T-cell (primary cell): ENCODE data around the gene SNX33. TPM values are rescaled to one million over a fixed set of nuclear protein-coding genes. Genes with fewer than 3 reads are reported as not detected.

Source experiments
- ATAC-seq, 4 experiments: fragments of 200-7000 bp in 3 of 4; fragments of 150-1000 bp in 1 of 4; cut with Tn5 transposase; replicated peaks in 1 of 4; 1 replicate in 3 of 4; 2 replicates in 1 of 4; pipeline ENCODE4 v1.10.0; 2021; ENCODE audit warnings: moderate library complexity in 3 of 4, mild to moderate bottlenecking in 2 of 4, moderate number of reproducible peaks in 1 of 4
- CTCF ChIA-PET, 2 donors: fragments of 300-600 bp; sonication (Branson Sonifier 250); formaldehyde crosslinking; loops; one replicate each; lab custom pipeline; 2022; ENCODE audit warnings: antibody characterized with exemption in 2 of 2; lab: Charles Lee
- POLR2A ChIA-PET, 2 donors: fragments of 300-600 bp; sonication (Branson Sonifier 250); formaldehyde crosslinking; loops; one replicate each; lab custom pipeline; 2022; ENCODE audit warnings: antibody characterized with exemption in 2 of 2; lab: Charles Lee
- DNase-seq, 35 experiments: peaks; one replicate each; pipeline versions ENCODE4 v3.0.0 to v3.0.0-alpha.2; 2013 to 2023
- H3K27ac ChIP-seq: one replicate; pipeline ENCODE4 v1.5.1; 2013; ENCODE audit warnings: low read length
- H3K27me3 ChIP-seq, 2 experiments: replicated peaks in 1 of 2; 1 replicate in 1 of 2; 2 replicates in 1 of 2; pipeline versions ENCODE4 v1.6.1 to v1.7.0; 2013; ENCODE audit warnings: low read length in 1 of 2, mixed read lengths in 1 of 2; ENCODE audit not compliant: control insufficient read depth in 2 of 2, insufficient read depth in 2 of 2; ENCODE audit errors: extremely low read depth in 1 of 2
- H3K36me3 ChIP-seq, 2 donors: 1 replicate in 1 of 2; 2 replicates in 1 of 2; pipeline versions ENCODE4 v1.6.1 to v1.7.0; 2013; ENCODE audit warnings: low read length in 1 of 2; ENCODE audit not compliant: control insufficient read depth in 2 of 2, insufficient read depth in 1 of 2; ENCODE audit errors: extremely low read depth in 1 of 2
- H3K4me1 ChIP-seq, 2 experiments: 1 replicate in 1 of 2; 2 replicates in 1 of 2; pipeline versions ENCODE4 v1.6.1 to v1.7.0; 2013; ENCODE audit warnings: low read length in 2 of 2, mixed read lengths in 1 of 2; ENCODE audit not compliant: insufficient read depth in 2 of 2, control insufficient read depth in 1 of 2; ENCODE audit errors: extremely low read depth in 1 of 2
- H3K4me3 ChIP-seq, 2 donors: 1 replicate in 1 of 2; 2 replicates in 1 of 2; pipeline versions ENCODE4 v1.5.1 to v1.7.0; 2013; ENCODE audit warnings: mild to moderate bottlenecking in 2 of 2, low read length in 1 of 2, moderate library complexity in 1 of 2; ENCODE audit not compliant: control insufficient read depth in 1 of 2; ENCODE audit errors: extremely low read depth in 1 of 2
- H3K9me3 ChIP-seq: 2 replicates; pipeline ENCODE4 v1.7.0; 2013
- H3K27ac Mint-ChIP-seq, 2 donors: one replicate each; pipeline ENCODE4 v1.8.0; 2020 to 2021; ENCODE audit warnings: mild to moderate bottlenecking in 2 of 2, mixed read lengths in 2 of 2
- H3K27me3 Mint-ChIP-seq, 2 donors: one replicate each; pipeline ENCODE4 v1.8.0; 2021 to 2022; ENCODE audit warnings: mixed read lengths in 2 of 2
- H3K36me3 Mint-ChIP-seq: one replicate; pipeline ENCODE4 v1.8.0; 2021; ENCODE audit warnings: mixed read lengths
- H3K4me1 Mint-ChIP-seq, 3 donors: one replicate each; pipeline ENCODE4 v1.8.0; 2020 to 2022; ENCODE audit warnings: mixed read lengths in 3 of 3, mild to moderate bottlenecking in 1 of 3
- H3K4me3 Mint-ChIP-seq, 3 donors: one replicate each; pipeline ENCODE4 v1.8.0; 2020 to 2022; ENCODE audit warnings: mild to moderate bottlenecking in 3 of 3, mixed read lengths in 3 of 3, moderate library complexity in 3 of 3
- H3K9me3 Mint-ChIP-seq, 3 donors: one replicate each; pipeline ENCODE4 v1.8.0; 2020 to 2022; ENCODE audit warnings: mixed read lengths in 3 of 3
- whole genome bisulfite sequencing: methylation state at CpG from one replicate; pipeline ENCODE4 v1.1.5; 2013; ENCODE audit warnings: missing lambda C conversion rate; ENCODE audit not compliant: insufficient coverage; 5-methylcytosine and 5-hydroxymethylcytosine counted together
- total RNA-seq, 35 experiments: library from RNA in 6 of 35; stranded (reverse) in 6 of 35; fragments of 120-200 nt in 1 of 35; gene quantifications; one replicate each; pipeline versions ENCODE4 v1.2.1 to v1.2.4 and lab custom pipeline; 2013 to 2026

Gene SNX33
- total RNA-seq, 5 donors from 2014 or later (not counting 1 experiment from before 2014, with no cell fraction given), result 1.4 to 3.4 (median 2.5) TPM

GRCh38 chr15:75639709-75640482, 7.8 kb upstream of the SNX33 start, which contains the start of gene IMP3:
Gene IMP3 (minus strand): TSS chr15:75640224. CDS start chr15:75640168, 56 bp downstream.
- ChIA-PET POLR2A (interaction anchor here (0.5 to 1.6 kb wide), 9 partner anchors 13 to 189 kb away, joined by 3 to 11 read pairs (median 4); partner anchors contain the start of genes SIN3A (in 2 of the 2), PTPN9 (in 1 of the 2) and SNUPN (in 1 of the 2)), CTCF (interaction anchor here in 1 of 2 donors (0.7 to 3.4 kb wide), 11 partner anchors 10 to 272 kb away, joined by 3 to 28 read pairs (median 11); partner anchors contain the start of genes MAN2C1, SIN3A and SNUPN)
- H3K36me3 ChIP-seq, result peaks cover 3 to 16% of the 10 kb centered on the region in 2 donors
- ATAC-seq, result peak; percentile 89 to 95 (median 92)
- DNase-seq, result peak; percentile 79 to 97 (median 92)
- peak within 1 kb of the TSS; percentile 86 for H3K4me3 ChIP-seq
- peaks cover 38 to 51% (median 39%) of the 10 kb centered on the region in 3 donors for H3K4me1 Mint-ChIP-seq
- H3K36me3 Mint-ChIP-seq, result peaks cover 9% of the 10 kb centered on the region
- peak within 1 kb of the TSS; percentile 81 for H3K27ac ChIP-seq
- under 1% methylated on average over 74 of the region's 83 CpGs for WGBS
- no peaks in the 10 kb centered on the region for H3K27me3 ChIP-seq
- no peaks in the 10 kb centered on the region for H3K27me3 Mint-ChIP-seq
- H3K9me3 ChIP-seq, result no peaks in the 10 kb centered on the region
- H3K4me1 ChIP-seq, result peaks cover 26 to 54% of the 10 kb centered on the region in 2 experiments
- peak within 1 kb of the TSS; percentile 94 to 95 for H3K27ac Mint-ChIP-seq
- no peaks in the 10 kb centered on the region for H3K9me3 Mint-ChIP-seq
- H3K4me3 Mint-ChIP-seq, result peak within 1 kb of the TSS; percentile 91 to 93 (median 91)

GRCh38 chr15:75640483-75641178, 7.1 kb upstream of the SNX33 start:
- H3K4me1 Mint-ChIP-seq, result peaks cover 38 to 51% (median 39%) of the 10 kb centered on the region in 3 donors
- Histone ChIP-seq H3K36me3 (peaks cover 3 to 16% of the 10 kb centered on the region in 2 donors), H3K9me3 (no peaks in the 10 kb centered on the region), H3K27ac (peak overlapping the region; percentile 77), H3K27me3 (no peaks in the 10 kb centered on the region), H3K4me1 (peaks cover 26 to 54% of the 10 kb centered on the region in 2 experiments), H3K4me3 (peak overlapping the region; percentile 86)
- DNase-seq (peak; percentile 25 to 79 (median 56)), ATAC-seq (peak; percentile 40 to 49 (median 43))
- POLR2A ChIA-PET, result interaction anchor here (0.6 to 1.6 kb wide), 5 partner anchors 14 to 189 kb away, joined by 3 to 11 read pairs (median 4); partner anchors contain the start of genes SIN3A (in 1 of the 2) and SNUPN (in 1 of the 2)
- H3K27ac Mint-ChIP-seq, result peak overlapping the region; percentile 94 to 95
- peak overlapping the region; percentile 91 to 93 (median 91) for H3K4me3 Mint-ChIP-seq
- WGBS, result 0% methylated on average over 10 of the region's 17 CpGs
- peaks cover 9% of the 10 kb centered on the region for H3K36me3 Mint-ChIP-seq
- H3K27me3 Mint-ChIP-seq, result no peaks in the 10 kb centered on the region
- H3K9me3 Mint-ChIP-seq, result no peaks in the 10 kb centered on the region
- CTCF ChIA-PET, result interaction anchor here (0.5 to 3.4 kb wide), 17 partner anchors 10 to 1258 kb away, joined by 3 to 28 read pairs (median 5); partner anchors contain the start of genes MAN2C1 (in 1 of the 2), SIN3A (in 1 of the 2) and SNUPN (in 1 of the 2)

GRCh38 chr15:75641179-75641503, 6.6 kb upstream of the SNX33 start:
- H3K27me3 Mint-ChIP-seq, result no peaks in the 10 kb centered on the region
- ATAC-seq (no peak), DNase-seq (no peak)
- Histone ChIP-seq H3K4me3 (no peak overlapping the region), H3K4me1 (peaks cover 26 to 49% of the 10 kb centered on the region in 2 experiments), H3K36me3 (peaks cover 3 to 16% of the 10 kb centered on the region in 2 donors), H3K27ac (peak overlapping the region; percentile 77), H3K9me3 (no peaks in the 10 kb centered on the region), H3K27me3 (no peaks in the 10 kb centered on the region)
- WGBS, result 100% methylated on average over 1 of the region's 4 CpGs
- H3K4me3 Mint-ChIP-seq, result peak overlapping the region; percentile 91 to 93 (median 91)
- H3K4me1 Mint-ChIP-seq, result peaks cover 36 to 50% (median 38%) of the 10 kb centered on the region in 3 donors
- ChIA-PET CTCF (interaction anchor here (0.5 to 3.4 kb wide), 14 partner anchors 15 to 1259 kb away, joined by 3 to 28 read pairs (median 6); partner anchors contain the start of genes MAN2C1 (in 1 of the 2), SIN3A (in 1 of the 2) and SNUPN (in 1 of the 2)), POLR2A (no interaction called here)
- H3K9me3 Mint-ChIP-seq, result no peaks in the 10 kb centered on the region
- peaks cover 9% of the 10 kb centered on the region for H3K36me3 Mint-ChIP-seq
- H3K27ac Mint-ChIP-seq, result peak overlapping the region; percentile 94 to 95

- H3K4me1 Mint-ChIP-seq, result peaks cover 38 to 52% (median 41%) of the 10 kb centered on the region in 3 donors
- no peak overlapping the region for H3K4me3 ChIP-seq
- H3K27ac ChIP-seq, result no peak overlapping the region
- WGBS, result 80% methylated on average over 1 of the region's 5 CpGs
- no peak for DNase-seq
- H3K9me3 ChIP-seq, result no peaks in the 10 kb centered on the region
- peaks cover 24 to 45% of the 10 kb centered on the region in 2 experiments for H3K4me1 ChIP-seq
- ChIA-PET CTCF (interaction anchor here (0.7 to 3.4 kb wide), 10 partner anchors 44 to 741 kb away, joined by 3 to 28 read pairs (median 5); partner anchors contain the start of genes MAN2C1 (in 1 of the 2) and SIN3A (in 1 of the 2)), POLR2A (no interaction called here)
- H3K27me3 Mint-ChIP-seq, result no peaks in the 10 kb centered on the region
- no peak for ATAC-seq
- no peak overlapping the region for H3K4me3 Mint-ChIP-seq
- peak overlapping the region in 1 of 2 donors; percentile 39 for H3K27ac Mint-ChIP-seq
- peaks cover 3 to 16% of the 10 kb centered on the region in 2 donors for H3K36me3 ChIP-seq
- H3K36me3 Mint-ChIP-seq, result peaks cover 9% of the 10 kb centered on the region
- H3K27me3 ChIP-seq, result no peaks in the 10 kb centered on the region
- no peaks in the 10 kb centered on the region for H3K9me3 Mint-ChIP-seq
These were observed 6.1 kb upstream of the SNX33 start for GRCh38 chr15:75641603-75642002.

- POLR2A ChIA-PET, result no interaction called here
- Histone ChIP-seq H3K9me3 (no peaks in the 10 kb centered on the region), H3K27ac (no peak overlapping the region), H3K27me3 (no peaks in the 10 kb centered on the region), H3K4me3 (no peak overlapping the region), H3K36me3 (no peaks in the 10 kb centered on the region), H3K4me1 (peaks cover 9 to 33% of the 10 kb centered on the region in 2 experiments)
- no CpG with 5 or more reads among the region's 2 CpGs for WGBS
- no peaks in the 10 kb centered on the region for H3K9me3 Mint-ChIP-seq
- no peak for DNase-seq
- no peak overlapping the region for H3K4me3 Mint-ChIP-seq
- no peak for ATAC-seq
- H3K4me1 Mint-ChIP-seq, result peaks cover 16 to 33% (median 25%) of the 10 kb centered on the region in 3 donors
- no peaks in the 10 kb centered on the region for H3K36me3 Mint-ChIP-seq
- CTCF ChIA-PET, result no interaction called here
- H3K27ac Mint-ChIP-seq, result no peak overlapping the region
- no peaks in the 10 kb centered on the region for H3K27me3 Mint-ChIP-seq
These were observed 3.3 kb upstream of the SNX33 start for GRCh38 chr15:75644376-75644775.
